ENCODE data around the gene CDKN2AIPNL. TPM values are rescaled to one million over a fixed set of nuclear protein-coding genes. Genes with fewer than 3 reads are reported as not detected.

The CDKN2AIPNL gene
- 48.3 and 60.4 TPM in 2 replicates for total RNA-seq (2014; rRNA removed; shearing (Covaris generic))

GRCh38 chr5:134411546-134412266 is at the start of gene CDKN2AIPNL:
Gene CDKN2AIPNL, minus strand, starts transcription at chr5:134411881. Its CDS starts 27 bp downstream, at chr5:134411854.
- DNase-seq (ENCODE audit: low read depth) = peak; percentile 80

DNA sequence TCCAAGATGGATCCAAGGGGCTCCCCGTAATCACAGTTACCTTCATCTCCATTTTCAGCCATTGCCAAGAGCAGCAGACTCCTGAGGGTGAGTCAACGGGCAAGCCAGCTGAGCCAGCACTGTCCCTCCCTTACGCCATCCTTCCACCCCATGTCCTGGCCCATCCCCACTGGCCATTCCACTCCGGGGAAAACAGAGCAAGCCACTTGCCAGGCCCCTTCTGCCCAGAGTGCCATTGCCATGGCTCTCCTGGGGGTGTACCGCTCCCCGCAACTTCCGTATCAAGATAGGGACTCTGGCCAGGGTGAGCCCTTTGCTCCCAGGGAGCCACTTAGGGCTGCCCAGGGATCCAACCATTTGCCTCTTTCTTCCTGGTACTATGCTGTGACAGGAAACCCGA is 48.9 kb upstream of the CDKN2AIPNL start:
- no peak for DNase-seq (ENCODE audit: low read depth)

DNA sequence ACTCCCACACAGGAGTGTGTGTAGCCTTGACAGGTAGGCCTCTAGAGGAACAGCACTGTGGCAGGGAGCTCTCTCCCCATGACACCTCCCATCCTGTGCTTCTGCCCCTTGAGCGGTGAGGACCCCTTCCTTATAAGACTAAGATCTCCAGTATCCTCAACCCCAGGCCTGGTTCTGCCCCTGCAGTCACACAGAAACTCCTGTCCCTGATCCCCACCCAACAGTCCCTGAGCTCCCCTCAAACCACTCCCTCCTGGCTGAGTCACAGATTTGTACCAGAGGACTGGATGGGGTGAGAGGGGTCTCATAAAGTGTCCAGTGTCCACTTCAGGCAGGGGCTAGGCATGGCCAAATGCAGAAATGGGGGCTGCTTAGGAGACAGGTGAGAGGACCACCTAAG is 47.8 kb upstream of the CDKN2AIPNL start:
- DNase-seq (ENCODE audit: low read depth) = no peak

GRCh38 chr5:134459010-134459403 is 47.3 kb upstream of the CDKN2AIPNL start:
- DNase-seq (ENCODE audit: low read depth) = no peak

DNA sequence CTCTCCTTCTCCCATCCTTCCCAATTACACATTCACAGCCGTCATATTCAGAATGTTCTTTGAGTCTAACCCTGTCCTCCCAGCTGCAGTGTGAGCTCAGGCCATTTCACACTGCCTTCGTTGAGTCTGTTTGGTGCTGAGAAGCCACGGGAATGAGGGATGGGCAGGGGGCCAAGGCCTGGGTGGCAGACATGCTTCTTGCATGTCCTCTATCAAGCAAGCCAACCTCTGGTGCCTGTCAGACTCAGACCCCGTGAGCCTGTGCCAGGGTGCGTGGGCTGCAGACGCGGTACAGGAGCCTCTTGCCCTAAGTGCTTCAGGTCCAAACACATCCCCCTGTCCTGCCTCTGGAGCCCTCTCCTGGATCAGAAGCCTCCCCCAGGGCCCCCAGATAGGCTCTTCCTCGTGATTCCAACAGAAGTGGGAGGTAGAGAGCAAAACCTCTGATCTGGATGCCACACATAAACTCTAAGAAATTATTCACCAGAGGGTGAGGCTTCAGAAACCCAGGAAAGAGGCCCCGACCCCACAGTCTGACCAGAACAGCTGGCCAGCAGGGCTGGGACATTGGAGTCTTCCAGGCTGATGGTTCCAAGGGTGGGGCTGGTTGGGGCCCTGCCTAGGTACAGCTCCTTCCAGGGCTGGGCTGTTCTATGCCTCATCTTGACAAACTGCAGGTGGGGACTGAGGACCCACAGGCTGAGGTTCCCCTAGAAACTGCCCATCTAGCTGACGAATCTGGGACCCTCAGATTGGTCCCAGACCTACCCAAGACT is 46.7 kb upstream of the CDKN2AIPNL start:
- no peak for DNase-seq (ENCODE audit: low read depth)

DNA sequence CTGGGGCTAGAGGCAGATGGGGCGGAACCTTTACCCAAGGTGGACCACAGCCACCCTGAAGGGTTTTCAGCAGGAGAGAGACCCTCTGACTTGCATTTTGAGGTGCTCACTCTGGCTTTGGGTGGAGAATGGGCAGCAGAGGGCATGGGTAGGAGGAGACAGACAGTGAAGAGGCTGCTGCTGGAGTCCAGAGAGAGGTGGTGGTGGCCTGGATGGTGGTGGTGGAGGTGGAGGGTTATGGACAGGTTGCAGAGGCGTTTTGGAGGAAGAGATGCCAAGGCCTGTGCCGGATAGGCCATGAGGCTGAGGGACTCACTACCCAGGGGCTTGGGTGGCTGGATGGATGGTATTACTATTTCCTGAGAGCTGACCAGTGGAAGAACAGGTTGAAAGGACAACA is 46.1 kb upstream of the CDKN2AIPNL start:
- DNase-seq (ENCODE audit: low read depth) = no peak

DNA sequence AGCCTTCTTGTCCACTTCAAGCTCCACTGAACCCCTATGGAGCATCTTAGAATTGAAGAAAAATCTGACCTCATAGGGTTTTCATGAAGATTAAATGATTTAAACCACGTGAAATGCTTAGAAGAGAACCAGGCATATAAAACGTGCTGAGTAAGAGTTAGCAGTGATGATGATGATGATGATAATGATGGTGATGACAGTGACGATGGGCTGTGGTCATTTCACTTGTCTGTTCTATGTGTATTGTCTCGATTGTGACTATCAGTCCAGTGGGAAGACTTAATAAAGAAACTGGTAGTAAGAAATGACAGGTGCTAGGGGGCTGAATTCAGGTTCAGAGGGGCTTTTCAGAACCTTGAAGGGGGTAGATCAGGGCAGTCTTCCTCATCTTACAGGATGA is 45.1 kb upstream of the CDKN2AIPNL start:
- DNase-seq (ENCODE audit: low read depth) = no peak

DNA sequence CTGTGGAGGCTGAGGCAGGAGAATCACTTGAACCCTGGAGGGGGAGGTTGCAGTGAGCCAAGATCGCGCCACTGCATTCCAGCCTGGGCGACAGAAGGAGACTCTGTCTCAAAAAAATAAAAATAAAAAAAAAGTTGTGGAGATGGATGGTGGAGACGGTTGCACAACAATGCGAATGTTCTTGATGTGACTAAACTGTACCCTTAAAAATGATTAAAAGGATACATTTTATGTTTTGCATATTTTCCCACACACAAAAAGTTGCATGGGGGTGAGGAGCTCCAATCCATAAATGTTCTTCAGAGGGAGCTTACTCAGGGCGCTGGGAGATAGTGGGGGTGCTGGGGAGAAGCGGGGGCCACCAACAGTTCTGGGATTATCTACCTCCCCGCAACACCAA is 43.8 kb upstream of the CDKN2AIPNL start:
- DNase-seq (ENCODE audit: low read depth) = no peak

DNA sequence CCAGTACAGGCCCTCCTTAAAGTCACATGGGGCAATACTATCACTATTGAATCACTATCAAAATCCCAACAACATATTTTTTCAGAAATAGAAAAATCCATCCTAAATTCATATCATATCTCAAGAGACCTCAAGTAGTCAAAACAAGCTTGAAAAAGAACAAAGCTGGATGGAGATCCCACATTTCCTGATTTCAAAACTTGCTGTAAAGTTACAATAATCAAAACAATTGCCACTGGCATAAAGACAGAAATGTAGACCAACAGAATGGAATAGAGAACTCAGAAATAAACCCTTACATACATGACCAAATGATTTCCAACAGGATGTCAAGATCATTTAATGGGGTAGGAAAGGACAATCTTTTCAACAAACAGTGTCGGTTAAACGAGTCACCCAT is 41.3 kb upstream of the CDKN2AIPNL start:
- no peak for DNase-seq (ENCODE audit: low read depth)

GRCh38 chr5:134451936-134452505 is 40.3 kb upstream of the CDKN2AIPNL start:
- peak; percentile 79 for DNase-seq (ENCODE audit: low read depth)

DNA sequence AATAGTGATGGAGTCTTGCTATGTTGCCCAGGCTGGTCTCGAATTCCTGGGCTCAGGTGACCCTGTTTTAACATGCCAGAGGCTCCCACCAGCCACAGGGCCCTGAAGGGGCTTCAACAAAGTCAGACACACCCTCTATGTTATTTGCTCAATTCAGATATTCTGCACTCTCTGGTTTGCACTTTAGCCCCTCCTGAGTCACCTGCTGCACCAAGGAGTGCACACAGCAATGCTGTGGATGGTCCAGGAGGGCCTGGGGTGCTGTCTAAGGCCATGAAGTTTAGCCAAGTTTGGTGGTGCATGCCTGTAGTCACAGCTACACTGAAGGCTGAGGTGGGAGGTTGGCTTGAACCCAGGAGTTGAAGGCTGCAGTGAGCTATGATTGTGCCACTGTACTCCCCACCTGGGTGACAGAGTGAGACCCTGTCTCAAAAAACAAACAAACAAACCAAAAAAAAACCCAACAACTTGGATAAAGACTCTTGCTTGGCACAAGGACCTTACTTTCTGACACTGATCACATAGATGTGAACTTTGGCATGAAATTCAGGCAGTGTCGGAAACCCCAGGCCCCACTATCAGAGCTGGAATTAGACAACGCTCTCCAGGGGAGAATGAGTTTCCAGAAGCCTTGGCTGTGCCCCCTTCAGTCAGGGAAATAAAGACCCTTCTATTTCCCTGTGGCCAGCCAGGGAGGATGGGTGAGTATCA is 39.7 kb upstream of the CDKN2AIPNL start:
- no peak for DNase-seq (ENCODE audit: low read depth)

- DNase-seq (ENCODE audit: low read depth) = no peak
Observed at GRCh38 chr5:134450374-134450773, 38.7 kb upstream of the CDKN2AIPNL start.

DNA sequence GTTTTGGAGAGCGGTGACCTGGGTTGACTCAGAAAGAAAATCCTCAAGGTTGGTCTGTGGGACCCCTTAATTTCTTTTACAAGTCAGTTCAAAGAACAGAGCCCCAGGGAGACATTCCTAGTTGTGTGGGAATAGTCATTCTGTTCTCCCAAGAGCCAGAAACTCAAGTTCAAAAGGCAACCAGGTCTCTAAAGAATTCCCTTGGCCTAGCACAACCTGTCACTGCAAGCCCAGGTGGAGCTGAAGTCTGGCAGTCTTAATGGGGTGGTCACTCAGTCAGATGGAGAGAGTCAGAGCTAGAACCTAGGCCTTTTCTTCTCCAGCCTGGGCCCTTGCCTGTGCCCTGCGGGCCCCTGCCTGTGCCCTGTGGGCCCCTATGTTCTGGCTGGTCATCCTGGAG is 37.5 kb upstream of the CDKN2AIPNL start:
- no peak for DNase-seq (ENCODE audit: low read depth)

DNA sequence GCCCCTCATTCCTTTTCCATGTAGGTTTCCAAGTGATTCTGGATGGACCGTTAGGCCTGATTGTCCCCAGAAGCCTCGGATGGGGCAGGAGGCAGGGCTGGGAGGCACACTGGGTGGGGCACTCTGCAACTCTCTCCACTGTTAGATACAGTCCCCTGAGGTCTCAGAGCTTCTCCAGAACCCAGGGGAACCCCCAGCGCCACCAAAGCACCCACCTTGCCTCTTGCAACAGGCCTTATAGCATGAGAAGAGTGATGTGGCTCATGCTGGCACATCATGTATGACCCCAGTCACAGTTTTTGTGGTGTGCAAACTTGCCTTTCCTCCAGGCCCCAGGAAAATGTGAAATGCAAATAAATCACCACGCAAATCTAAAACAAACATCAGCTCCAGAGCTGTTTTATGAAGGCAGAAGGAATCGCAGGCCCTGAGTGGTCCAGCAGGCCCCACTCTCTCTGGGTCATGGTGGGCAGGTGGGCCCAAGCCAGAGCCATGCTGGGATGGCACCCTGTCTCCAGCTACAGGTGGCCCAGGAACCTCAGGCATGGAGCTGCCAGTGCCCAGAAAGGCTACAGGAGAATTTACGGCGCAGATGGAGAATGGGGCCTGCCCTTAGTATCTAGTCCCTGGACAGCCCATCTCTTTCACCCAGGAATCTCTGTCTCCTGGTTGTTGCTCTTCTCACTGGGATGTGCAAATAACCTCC is 36.3 kb upstream of the CDKN2AIPNL start:
- DNase-seq (ENCODE audit: low read depth) = no peak

DNA sequence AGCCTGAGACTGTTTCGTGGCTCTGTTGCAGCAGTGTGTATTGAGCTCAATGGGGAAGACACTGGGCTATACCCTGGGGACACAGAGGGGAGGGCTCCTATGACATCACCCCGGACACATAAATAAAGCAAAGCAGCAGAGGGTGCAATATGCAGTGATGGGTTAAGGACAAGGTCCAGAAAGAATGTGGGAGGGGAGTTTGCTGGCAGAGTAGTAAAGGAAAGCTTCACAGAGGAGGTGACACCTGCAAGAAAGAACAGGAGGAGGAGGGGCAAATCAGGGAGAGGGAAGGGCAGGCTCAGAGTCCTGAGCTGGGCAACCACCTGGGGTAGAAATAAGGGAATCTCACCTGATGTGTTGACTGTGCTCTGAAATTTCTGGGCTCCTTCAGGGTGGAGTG is 35.3 kb upstream of the CDKN2AIPNL start:
- no peak for DNase-seq (ENCODE audit: low read depth)

GRCh38 chr5:134445856-134446818 is 34.5 kb upstream of the CDKN2AIPNL start:
- DNase-seq (ENCODE audit: low read depth) = no peak

GRCh38 chr5:134444941-134445471 is 33.3 kb upstream of the CDKN2AIPNL start:
- DNase-seq (ENCODE audit: low read depth) = no peak

GRCh38 chr5:134440201-134440755 is 28.6 kb upstream of the CDKN2AIPNL start:
- DNase-seq (ENCODE audit: low read depth) = no peak

DNA sequence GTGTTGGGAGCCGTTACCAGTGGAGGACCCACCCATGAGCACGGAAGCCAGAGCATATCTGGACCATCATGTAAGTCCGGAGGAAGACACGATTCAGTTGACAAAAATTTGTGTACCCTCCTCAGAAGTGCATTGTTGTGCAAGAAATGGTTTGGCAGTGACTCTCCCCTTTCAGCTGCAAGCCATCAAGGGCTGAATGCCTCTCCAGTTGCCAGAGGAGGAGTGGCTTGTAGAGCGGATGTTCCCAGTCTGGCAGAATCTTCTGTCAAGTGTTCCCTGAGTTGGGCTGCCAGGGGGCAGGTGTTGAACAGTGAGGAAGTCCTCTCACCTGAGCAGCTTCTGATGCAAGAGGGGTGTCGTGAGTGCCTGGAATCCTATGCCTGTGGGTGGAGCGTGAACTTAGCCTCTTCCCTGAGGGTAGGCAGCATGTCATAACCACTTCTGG is 27.6 kb upstream of the CDKN2AIPNL start:
- peak; percentile 79 for DNase-seq (ENCODE audit: low read depth)

GRCh38 chr5:134438721-134439123 is 27.0 kb upstream of the CDKN2AIPNL start:
- DNase-seq (ENCODE audit: low read depth) = no peak
